ENCODE results near the gene PCDHGA1.

DNA sequence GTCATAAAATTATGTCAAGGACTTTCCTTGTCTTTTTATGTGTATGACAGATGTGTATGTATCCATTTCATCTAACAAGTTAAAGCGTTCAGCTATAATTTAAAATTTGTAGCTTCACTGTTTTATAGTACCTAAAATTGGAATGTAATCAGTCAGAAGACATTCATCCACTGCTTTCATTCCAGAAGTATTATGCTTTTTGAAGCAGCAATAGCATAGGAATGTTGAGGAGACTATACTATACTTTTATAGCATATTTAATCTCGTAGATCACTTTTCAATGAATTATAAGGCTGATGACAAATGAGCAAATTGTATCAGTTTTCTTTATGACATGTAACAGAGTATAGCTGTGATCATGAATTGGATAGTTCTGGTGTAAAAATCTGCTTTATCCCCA is 106.9 kb downstream of the PCDHGA1 start:
- TF ChIP-seq, protein P1, sequence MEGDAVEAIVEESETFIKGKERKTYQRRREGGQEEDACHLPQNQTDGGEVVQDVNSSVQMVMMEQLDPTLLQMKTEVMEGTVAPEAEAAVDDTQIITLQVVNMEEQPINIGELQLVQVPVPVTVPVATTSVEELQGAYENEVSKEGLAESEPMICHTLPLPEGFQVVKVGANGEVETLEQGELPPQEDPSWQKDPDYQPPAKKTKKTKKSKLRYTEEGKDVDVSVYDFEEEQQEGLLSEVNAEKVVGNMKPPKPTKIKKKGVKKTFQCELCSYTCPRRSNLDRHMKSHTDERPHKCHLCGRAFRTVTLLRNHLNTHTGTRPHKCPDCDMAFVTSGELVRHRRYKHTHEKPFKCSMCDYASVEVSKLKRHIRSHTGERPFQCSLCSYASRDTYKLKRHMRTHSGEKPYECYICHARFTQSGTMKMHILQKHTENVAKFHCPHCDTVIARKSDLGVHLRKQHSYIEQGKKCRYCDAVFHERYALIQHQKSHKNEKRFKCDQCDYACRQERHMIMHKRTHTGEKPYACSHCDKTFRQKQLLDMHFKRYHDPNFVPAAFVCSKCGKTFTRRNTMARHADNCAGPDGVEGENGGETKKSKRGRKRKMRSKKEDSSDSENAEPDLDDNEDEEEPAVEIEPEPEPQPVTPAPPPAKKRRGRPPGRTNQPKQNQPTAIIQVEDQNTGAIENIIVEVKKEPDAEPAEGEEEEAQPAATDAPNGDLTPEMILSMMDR (IDR thresholded peaks at IDR 0.05): no peak
- no peak for TF ChIP-seq EZH2 (IDR thresholded peaks at IDR 0.05)
- TF ChIP-seq EZH2phosphoT487 (IDR thresholded peaks at IDR 0.05): no peak
